GM19455 (cell line): ENCODE data around the gene BCR.
A peak's percentile ranks its signal among the peaks of the same experiment; 100 is the strongest.
"Not testable (repeated sequence)": the region's sequence is repeated elsewhere in the genome, so short reads cannot be mapped to it uniquely, and the experiment has no call there.

ENCODE experiments used
- ATAC-seq: cut with Tn5 transposase; IDR thresholded peaks from one replicate; pipeline ENCODE4 v1.9.1; 2021; ENCODE audit not compliant: unreplicated experiment

Gene BCR

GRCh38 chr22:23180301-23180892 is at the start of gene BCR:
BCR (plus strand) TSS chr22:23180509; CDS start chr22:23180961, 452 bp downstream.
- ATAC-seq, result peak; percentile 57

- ATAC-seq, result no peak
Observed at GRCh38 chr22:23130697-23131096, 49.6 kb upstream of the BCR start.

GRCh38 chr22:23131931-23132330 is 48.4 kb upstream of the BCR start:
- no peak for ATAC-seq

GRCh38 chr22:23132376-23133091 is 47.8 kb upstream of the BCR start:
- ATAC-seq, result no peak

- ATAC-seq, result no peak
Observed at GRCh38 chr22:23133922-23134321, 46.4 kb upstream of the BCR start.

GRCh38 chr22:23136991-23137390 is 43.3 kb upstream of the BCR start:
- ATAC-seq, result not testable (repeated sequence)

GRCh38 chr22:23137468-23137867 is 42.8 kb upstream of the BCR start:
- no peak for ATAC-seq

GRCh38 chr22:23137905-23138561 is 42.3 kb upstream of the BCR start:
- ATAC-seq, result no peak

GRCh38 chr22:23138584-23139435 is 41.5 kb upstream of the BCR start:
- no peak for ATAC-seq

- ATAC-seq, result no peak
Observed at GRCh38 chr22:23140385-23140784, 39.9 kb upstream of the BCR start.

GRCh38 chr22:23142546-23143105 is 37.7 kb upstream of the BCR start:
- no peak for ATAC-seq

- ATAC-seq, result no peak
Observed at GRCh38 chr22:23143119-23143518, 37.2 kb upstream of the BCR start.

GRCh38 chr22:23144432-23144831 is 35.9 kb upstream of the BCR start:
- ATAC-seq, result no peak

- peak; percentile 51 for ATAC-seq
Observed at GRCh38 chr22:23144932-23145877, 35.1 kb upstream of the BCR start, which contains the start of gene RAB36. RAB36 (plus strand) TSS chr22:23145477; CDS start chr22:23146617, 1,140 bp downstream.

GRCh38 chr22:23145878-23146470 is 34.3 kb upstream of the BCR start:
- no peak for ATAC-seq

GRCh38 chr22:23146478-23147205 is 33.7 kb upstream of the BCR start:
- no peak for ATAC-seq

- no peak for ATAC-seq
Observed at GRCh38 chr22:23147617-23148387, 32.5 kb upstream of the BCR start.

GRCh38 chr22:23149743-23150238 is 30.5 kb upstream of the BCR start:
- ATAC-seq, result no peak
